HG02678 (cell line): Measurements from ENCODE around the gene BMP8A.
"Not testable (repeated sequence)": the region's sequence is repeated elsewhere in the genome, so short reads cannot be mapped to it uniquely, and the experiment has no call there.

Experiments
- ATAC-seq: cut with Tn5 transposase; IDR thresholded peaks from one replicate; pipeline ENCODE4 v1.9.1; 2021; ENCODE audit warnings: mild to moderate bottlenecking, moderate library complexity; ENCODE audit not compliant: unreplicated experiment

BMP8A gene

GRCh38 chr1:39491146-39491921 lies at the start of gene BMP8A:
TSS of gene BMP8A (plus strand) at chr1:39491636. CDS start at chr1:39491992, 356 bp downstream.
- peak; percentile 89 for ATAC-seq

- no peak for ATAC-seq
Observed at GRCh38 chr1:39441797-39442196, 49.6 kb upstream of the BMP8A start.

- ATAC-seq: no peak
Observed at GRCh38 chr1:39445573-39445972, 45.9 kb upstream of the BMP8A start.

GRCh38 chr1:39446986-39447567 lies 44.4 kb upstream of the BMP8A start:
- no peak for ATAC-seq

- not testable (repeated sequence) for ATAC-seq
Observed at GRCh38 chr1:39450041-39450440, 41.4 kb upstream of the BMP8A start.

GRCh38 chr1:39450956-39451606 lies 40.4 kb upstream of the BMP8A start:
- no peak for ATAC-seq

- no peak for ATAC-seq
Observed at GRCh38 chr1:39452081-39452480, 39.4 kb upstream of the BMP8A start.

- ATAC-seq: no peak
Observed at GRCh38 chr1:39452540-39452939, 38.9 kb upstream of the BMP8A start.

- no peak for ATAC-seq
Observed at GRCh38 chr1:39453603-39454002, 37.8 kb upstream of the BMP8A start.

GRCh38 chr1:39458991-39459390 lies 32.4 kb upstream of the BMP8A start:
- ATAC-seq: no peak

- ATAC-seq: no peak
Observed at GRCh38 chr1:39462074-39462473, 29.4 kb upstream of the BMP8A start.

- no peak for ATAC-seq
Observed at GRCh38 chr1:39466413-39467107, 24.9 kb upstream of the BMP8A start.

- ATAC-seq: not testable (repeated sequence)
Observed at GRCh38 chr1:39467108-39467720, 24.2 kb upstream of the BMP8A start.

GRCh38 chr1:39469150-39469549 lies 22.3 kb upstream of the BMP8A start:
- ATAC-seq: no peak

- ATAC-seq: no peak
Observed at GRCh38 chr1:39470040-39470439, 21.4 kb upstream of the BMP8A start.

- ATAC-seq: no peak
Observed at GRCh38 chr1:39472826-39473225, 18.6 kb upstream of the BMP8A start.

- no peak for ATAC-seq
Observed at GRCh38 chr1:39473324-39473723, 18.1 kb upstream of the BMP8A start.

GRCh38 chr1:39474810-39475209 lies 16.6 kb upstream of the BMP8A start:
- ATAC-seq: no peak

GRCh38 chr1:39475551-39475950 lies 15.9 kb upstream of the BMP8A start:
- not testable (repeated sequence) for ATAC-seq

GRCh38 chr1:39478126-39478915 lies 13.1 kb upstream of the BMP8A start:
- ATAC-seq: no peak
